GM12878 (cell line): ENCODE measurements around the gene ENTREP3. TPM values are rescaled to one million over a fixed set of nuclear protein-coding genes. Genes with fewer than 3 reads are reported as not detected.
A peak's percentile ranks its signal among the peaks of the same experiment; 100 is the strongest.

ENCODE experiments used
- ATAC-seq: fragments of 200-7000 bp; cut with Tn5 transposase; 3 replicates; pipeline ENCODE4 v1.9.1; 2020; ENCODE audit warnings: mild to moderate bottlenecking, moderate library complexity
- BruUV-seq: library from RNA; stranded (reverse); fragments of 400-500 nt; replicated peaks from 2 replicates; lab custom pipeline; 2021; lab: Mats Ljungman, UMichigan
- CTCF ChIA-PET: fragments of 300-600 bp; sonication (Branson Sonifier 250); formaldehyde crosslinking; extraction: SDS; loops from one replicate; lab custom pipeline; 2021; ENCODE audit warnings: inconsistent platforms; lab: Yijun Ruan, JAX
- POLR2A ChIA-PET: fragments of 350-600 bp; formaldehyde crosslinking; extraction: SDS; loops from one replicate; lab custom pipeline; 2021; ENCODE audit warnings: inconsistent platforms; lab: Charles Lee
- RAD21 ChIA-PET: fragments of 300-600 bp; sonication (Branson Sonifier 250); formaldehyde crosslinking; loops from one replicate; lab custom pipeline; 2023; ENCODE audit warnings: antibody characterized with exemption; ENCODE audit not compliant: unreplicated experiment; lab: Charles Lee
- SMC1A ChIA-PET: fragments of 300-600 bp; sonication (Branson Sonifier 250); formaldehyde crosslinking; loops from one replicate; lab custom pipeline; 2023; ENCODE audit not compliant: unreplicated experiment, uncharacterized antibody; lab: Charles Lee
- DNase-seq: peaks from one replicate; pipeline ENCODE4 v3.0.0-alpha.2; 2011; ENCODE audit warnings: low read depth, low spot score
- FAIRE-seq: peaks from 3 replicates; lab custom pipeline; 2011; peaks lifted over from hg19 to GRCh38; lab: Jason Lieb, UNC
- H2AFZ ChIP-seq: 2 replicates; pipeline ENCODE4 v1.6.0; 2011; ENCODE audit warnings: low read depth, low read length, control low read depth; ENCODE audit not compliant: control insufficient read depth
- H3K27ac ChIP-seq: 2 replicates; pipeline ENCODE4 v1.5.1; 2011; ENCODE audit warnings: control low read depth; ENCODE audit not compliant: control insufficient read depth, insufficient read depth
- H3K27me3 ChIP-seq, 2 experiments: replicated peaks in 1 of 2; 2 replicates each; pipeline versions ENCODE4 v1.6.0 to v1.6.1; 2011; ENCODE audit warnings: low read length in 1 of 2; ENCODE audit not compliant: control insufficient read depth in 2 of 2, insufficient read depth in 2 of 2
- H3K36me3 ChIP-seq, 2 experiments: 2 replicates each; pipeline ENCODE4 v1.5.1; 2011; ENCODE audit warnings: low read length in 1 of 2; ENCODE audit not compliant: control insufficient read depth in 2 of 2, insufficient read depth in 2 of 2
- H3K4me1 ChIP-seq: 2 replicates; pipeline ENCODE4 v1.6.1; 2011; ENCODE audit warnings: mild to moderate bottlenecking, low read length, moderate library complexity, mixed read lengths; ENCODE audit not compliant: control insufficient read depth, insufficient read depth
- H3K4me2 ChIP-seq: 2 replicates; pipeline ENCODE4 v1.6.0; 2011; ENCODE audit warnings: control low read depth; ENCODE audit not compliant: control insufficient read depth, insufficient read depth
- H3K4me3 ChIP-seq: fragments of 200-600 bp; sonication (generic); 2 replicates; pipeline ENCODE4 v1.5.1; 2016
- H3K79me2 ChIP-seq: 2 replicates; pipeline ENCODE4 v1.6.0; 2011; ENCODE audit warnings: low read length; ENCODE audit not compliant: control insufficient read depth, insufficient read depth
- H3K9ac ChIP-seq: 2 replicates; pipeline ENCODE4 v1.8.0; 2011; ENCODE audit warnings: low read length, control low read depth, mixed read lengths; ENCODE audit not compliant: control insufficient read depth, insufficient read depth
- H3K9me3 ChIP-seq: replicated peaks from 3 replicates; pipeline ENCODE4 v1.5.1; 2011; ENCODE audit warnings: mild to moderate bottlenecking, low read length; ENCODE audit not compliant: control insufficient read depth, insufficient read depth
- H4K20me1 ChIP-seq: 2 replicates; pipeline ENCODE4 v1.6.0; 2011; ENCODE audit not compliant: control insufficient read depth, insufficient read depth
- CBX5 ChIP-seq: sonication (generic); IDR thresholded peaks from 2 replicates; pipeline ENCODE4 v1.6.1; 2016; ENCODE audit warnings: low read depth, moderate library complexity, mild to moderate bottlenecking, inconsistent platforms
- GABPA ChIP-seq: IDR thresholded peaks from 2 replicates; pipeline ENCODE4 v1.6.1; 2014; ENCODE audit warnings: antibody characterized with exemption, low read depth, mild to moderate bottlenecking, inconsistent platforms
- GATAD2B ChIP-seq: fragments of 450-650 bp; conservative IDR thresholded peaks from 2 replicates; pipeline ENCODE4 v1.6.1; 2017; ENCODE audit warnings: low read depth, mild to moderate bottlenecking, moderate library complexity
- NFYB ChIP-seq: IDR thresholded peaks from 2 replicates; pipeline ENCODE4 v1.6.1; 2011; ENCODE audit warnings: low read depth, mild to moderate bottlenecking, low read length, improper control_type of control experiment, moderate library complexity; ENCODE audit not compliant: insufficient read depth
- NKRF ChIP-seq: fragments of 450-650 bp; conservative IDR thresholded peaks from 2 replicates; pipeline ENCODE4 v1.6.1; 2017; ENCODE audit warnings: mild to moderate bottlenecking, moderate library complexity
- PML ChIP-seq: IDR thresholded peaks from 2 replicates; pipeline ENCODE4 v1.6.1; 2012; ENCODE audit warnings: low read length, inconsistent platforms
- RELB ChIP-seq: fragments of 450-650 bp; IDR thresholded peaks from 2 replicates; pipeline ENCODE4 v1.6.1; 2017; ENCODE audit warnings: low read depth, mild to moderate bottlenecking, moderate library complexity
- ZZZ3 ChIP-seq: IDR thresholded peaks from 2 replicates; pipeline ENCODE4 v1.6.1; 2011; ENCODE audit warnings: low read depth; ENCODE audit not compliant: control insufficient read depth, insufficient read length
- WGBS: methylation state at CpG from one replicate; pipeline ENCODE4 v1.1.6; 2016; ENCODE audit warnings: low lambda C conversion rate; ENCODE audit not compliant: insufficient replicate concordance, insufficient coverage; ENCODE audit errors: missing lambda C conversion rate; 5-methylcytosine and 5-hydroxymethylcytosine counted together
- in situ Hi-C: fragments of 300-500 bp; cut with MboI; formaldehyde crosslinking; loops from 9 replicates; pipeline ENCODE4 v1.14.3; 2018; ENCODE audit warnings: mixed read lengths
- intact Hi-C: fragments of 100-400 bp; cut with micrococcal nuclease; formaldehyde crosslinking; loops from one replicate; pipeline ENCODE4 v1.14.2; 2022; ENCODE audit not compliant: unreplicated experiment
- polyA plus RNA-seq, 11 experiments: library from polyadenylated mRNA; depleted of rRNA in 4 of 11; unstranded in 6 of 11; stranded (reverse) in 5 of 11; fragments of >200 nt; fragmentation: Nextera tagmentation in 4 of 11; fragmentation: Illumina TruSeq in 1 of 11; extraction: Ambion mirVana in 4 of 11; extraction: Trizol in 1 of 11; gene quantifications; 1 replicate in 1 of 11; 2 replicates in 10 of 11; pipeline versions ENCODE4 v1.2.1 to v1.2.3, GENCODE V29; 2011 to 2016; ENCODE audit warnings: inconsistent platforms in 2 of 11, missing spikeins in 2 of 11, low read depth in 1 of 11
- total RNA-seq, 4 experiments: library from RNA; depleted of rRNA in 3 of 4; stranded (reverse); fragments of >200 nt in 3 of 4; fragmentation: Illumina TruSeq in 1 of 4; extraction: Trizol in 1 of 4; gene quantifications; 2 replicates each; pipeline versions ENCODE4 v1.2.1 to v1.2.3, GENCODE V29; 2013 to 2021

Gene ENTREP3
- total and polyA plus RNA-seq, 10 of the 15 experiments (the other 5 are each of a cell fraction or from before 2014, with no cell fraction given) = 1.7 to 31.8 (median 3.9) TPM

DNA sequence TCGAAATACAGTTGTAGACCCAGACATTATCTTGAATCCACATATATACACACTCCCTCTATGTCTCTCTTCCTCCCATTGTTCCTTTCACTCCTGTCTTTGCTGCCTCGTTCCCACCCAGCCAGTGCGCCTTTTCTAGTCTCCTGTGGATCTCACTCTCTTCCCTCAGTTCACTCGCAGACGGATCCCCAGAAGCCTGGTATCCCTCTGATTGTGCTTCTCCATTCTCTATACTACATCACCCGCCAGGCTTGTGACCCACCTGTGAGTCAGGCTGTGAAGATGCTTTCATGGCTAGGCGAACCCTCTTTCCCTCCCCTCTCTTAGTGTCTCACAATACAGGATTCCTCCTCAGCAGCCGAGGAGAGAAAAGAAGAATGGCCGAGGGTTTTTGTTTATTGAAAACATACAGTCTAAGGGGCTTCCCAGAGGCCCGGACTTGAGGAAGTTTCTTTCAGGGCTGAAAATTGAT lies 23.4 kb upstream of the ENTREP3 start:
- H3K9ac ChIP-seq = no peak overlapping the region
- no peak for FAIRE-seq
- H3K27me3 ChIP-seq = no peaks in the 10 kb centered on the region
- POLR2A ChIA-PET = interaction anchor here (0.6 to 1.6 kb wide), 4 partner anchors 19 to 814 kb away, joined by 3 to 4 read pairs (median 4); no protein-coding TSS in a partner anchor
- no peaks in the 10 kb centered on the region for H3K9me3 ChIP-seq
- intact Hi-C loops = loop anchor here (1.0 kb wide), 1 partner anchor 30 kb away; the partner anchor contains the start of gene FDPS
- CTCF ChIA-PET = interaction anchor here (0.6 to 1.8 kb wide), 10 partner anchors 9 to 62 kb away, joined by 3 to 10 read pairs (median 4); partner anchors contain the start of genes FDPS and RUSC1
- peaks cover under 1% of the 10 kb centered on the region for H3K79me2 ChIP-seq
- in situ Hi-C loops = no loop called here
- no peak for TF ChIP-seq RELB
- TF ChIP-seq PML = no peak
- TF ChIP-seq NFYB = no peak
- TF ChIP-seq GABPA = no peak
- no peak for TF ChIP-seq ZZZ3
- no peak for TF ChIP-seq GATAD2B
- no peak for TF ChIP-seq NKRF
- no peak for TF ChIP-seq CBX5
- TF ChIP-seq, all 136 proteins: peak for 0
- H3K4me2 ChIP-seq = peak overlapping the region; percentile 99
- peaks cover 12% of the 10 kb centered on the region for H3K4me1 ChIP-seq
- ChIA-PET SMC1A (interaction anchor here (0.7 to 1.5 kb wide), 7 partner anchors 19 to 45 kb away, joined by 3 to 10 read pairs (median 3); partner anchors contain the start of gene RUSC1), RAD21 (interaction anchor here (2.2 kb wide), 1 partner anchor 44 kb away, joined by 13 read pairs; no protein-coding TSS in a partner anchor)
- H2AFZ ChIP-seq = no peak overlapping the region
- 22% methylated on average over 10 of the region's 10 CpGs for WGBS
- no peak overlapping the region for H3K27ac ChIP-seq
- no peak overlapping the region; the same call in 1 of the 2 replicates for H3K4me3 ChIP-seq
- no TSS peak for BruUV-seq
- H4K20me1 ChIP-seq = no peaks in the 10 kb centered on the region
- DNase-seq (no peak), ATAC-seq (no peak)
- H3K36me3 ChIP-seq = no peaks in the 10 kb centered on the region
